HEK293 (cell line): ENCODE results near the gene AGK.

ENCODE experiments used
- CTCF ChIA-PET: fragments of 350-600 bp; formaldehyde crosslinking; extraction: SDS; loops from one replicate; lab custom pipeline; 2021; ENCODE audit warnings: antibody characterized with exemption; lab: Yijun Ruan, JAX
- POLR2A ChIA-PET: fragments of 300-600 bp; formaldehyde crosslinking; extraction: SDS; loops from one replicate; lab custom pipeline; 2020; ENCODE audit warnings: antibody characterized with exemption, inconsistent platforms; lab: Yijun Ruan, JAX
- H3K27ac ChIP-seq: fragments of 200-500 bp; sonication (Bioruptor generic); 2 replicates; pipeline ENCODE4 v1.5.1; 2014; ENCODE audit warnings: low read depth, low read length, control low read depth, inconsistent platforms; ENCODE audit errors: extremely low read depth
- H3K36me3 ChIP-seq, 2 experiments: fragments of 200-500 bp in 1 of 2; sonication (Bioruptor generic) in 1 of 2; 1 replicate in 1 of 2; 2 replicates in 1 of 2; pipeline ENCODE4 v1.5.1; 2014 to 2017; ENCODE audit warnings: inconsistent platforms in 2 of 2, low read length in 2 of 2; ENCODE audit not compliant: control insufficient read depth in 2 of 2, insufficient read depth in 1 of 2
- H3K4me1 ChIP-seq: fragments of 200-500 bp; sonication (Bioruptor generic); 2 replicates; pipeline ENCODE4 v1.5.1; 2014; ENCODE audit warnings: mild to moderate bottlenecking, low read length, inconsistent platforms; ENCODE audit not compliant: control insufficient read depth, insufficient read depth
- H3K4me3 ChIP-seq: 2 replicates; pipeline ENCODE4 v1.5.1; 2011; ENCODE audit warnings: low read depth, mild to moderate bottlenecking, control low read depth, low read length, moderate library complexity
- H3K9me3 ChIP-seq: fragments of 200-500 bp; sonication (Bioruptor generic); 2 replicates; pipeline ENCODE4 v1.5.1; 2014; ENCODE audit warnings: low read depth, low read length, inconsistent platforms; ENCODE audit not compliant: control insufficient read depth, insufficient read depth
- KLF8 ChIP-seq: fragments of 450-650 bp; formaldehyde crosslinking; IDR thresholded peaks from 2 replicates; pipeline ENCODE4 v1.5.1; 2016; ENCODE audit warnings: missing biosample characterization, missing genetic modification characterization
- PRDM6 ChIP-seq: fragments of 450-650 bp; formaldehyde crosslinking; IDR thresholded peaks from 2 replicates; pipeline ENCODE4 v1.5.1; 2017; ENCODE audit warnings: missing biosample characterization, missing genetic modification characterization
- SALL2 ChIP-seq: fragments of 450-650 bp; formaldehyde crosslinking; IDR thresholded peaks from 2 replicates; pipeline ENCODE4 v1.5.0; 2017; ENCODE audit warnings: missing biosample characterization, mild to moderate bottlenecking, missing genetic modification characterization, borderline replicate concordance
- ZBTB10 ChIP-seq: fragments of 450-650 bp; formaldehyde crosslinking; IDR thresholded peaks from 2 replicates; pipeline ENCODE4 v1.5.1; 2016; ENCODE audit warnings: missing biosample characterization, missing genetic modification characterization
- ZEB2 ChIP-seq: fragments of 450-650 bp; formaldehyde crosslinking; IDR thresholded peaks from 2 replicates; pipeline ENCODE4 v1.5.1; 2016; ENCODE audit warnings: missing biosample characterization, missing genetic modification characterization
- ZFP69B ChIP-seq: fragments of 450-650 bp; formaldehyde crosslinking; IDR thresholded peaks from 2 replicates; pipeline ENCODE4 v1.5.1; 2016; ENCODE audit warnings: missing biosample characterization, missing genetic modification characterization
- ZNF214 ChIP-seq: fragments of 450-650 bp; formaldehyde crosslinking; IDR thresholded peaks from 2 replicates; pipeline ENCODE4 v1.5.1; 2017; ENCODE audit warnings: missing biosample characterization, mild to moderate bottlenecking, missing genetic modification characterization, borderline replicate concordance
- ZNF302 ChIP-seq: fragments of 450-650 bp; formaldehyde crosslinking; IDR thresholded peaks from 2 replicates; pipeline ENCODE4 v1.5.1; 2016; ENCODE audit warnings: missing biosample characterization, missing genetic modification characterization, low read depth
- ZNF311 ChIP-seq: fragments of 450-650 bp; formaldehyde crosslinking; IDR thresholded peaks from 2 replicates; pipeline ENCODE4 v1.5.1; 2017; ENCODE audit warnings: missing biosample characterization, missing genetic modification characterization, borderline replicate concordance
- ZNF335 ChIP-seq: fragments of 450-650 bp; formaldehyde crosslinking; conservative IDR thresholded peaks from 2 replicates; pipeline ENCODE4 v1.5.1; 2016; ENCODE audit warnings: missing biosample characterization, missing genetic modification characterization
- ZNF423 ChIP-seq: fragments of 450-650 bp; formaldehyde crosslinking; IDR thresholded peaks from 2 replicates; pipeline ENCODE4 v1.5.1; 2016; ENCODE audit warnings: missing biosample characterization, missing genetic modification characterization
- ZNF449 ChIP-seq: fragments of 450-650 bp; formaldehyde crosslinking; IDR thresholded peaks from 2 replicates; pipeline ENCODE4 v1.5.1; 2017; ENCODE audit warnings: missing biosample characterization, mild to moderate bottlenecking, missing genetic modification characterization, moderate library complexity
- ZNF473 ChIP-seq: fragments of 450-650 bp; formaldehyde crosslinking; IDR thresholded peaks from 2 replicates; pipeline ENCODE4 v1.5.1; 2017; ENCODE audit warnings: missing biosample characterization, missing genetic modification characterization
- ZNF558 ChIP-seq: fragments of 450-650 bp; formaldehyde crosslinking; IDR thresholded peaks from 2 replicates; pipeline ENCODE4 v1.5.1; 2016; ENCODE audit warnings: missing biosample characterization, missing genetic modification characterization
- ZNF629 ChIP-seq: fragments of 450-650 bp; formaldehyde crosslinking; IDR thresholded peaks from 2 replicates; pipeline ENCODE4 v1.5.1; 2017; ENCODE audit warnings: missing biosample characterization, missing genetic modification characterization
- ZNF830 ChIP-seq: fragments of 450-650 bp; IDR thresholded peaks from 2 replicates; pipeline ENCODE4 v1.5.0; 2018; ENCODE audit warnings: missing biosample characterization, missing genetic modification characterization, low read depth, mild to moderate bottlenecking, moderate library complexity
- TF ChIP-seq, protein P1 (sequence below): fragments of 450-650 bp; formaldehyde crosslinking; conservative IDR thresholded peaks from 2 replicates; pipeline ENCODE4 v1.5.1; 2016; ENCODE audit warnings: low read depth, missing biosample characterization, missing genetic modification characterization
- TF ChIP-seq, protein P2 (sequence below): fragments of 450-650 bp; formaldehyde crosslinking; IDR thresholded peaks from 2 replicates; pipeline ENCODE4 v1.5.1; 2016; ENCODE audit warnings: missing biosample characterization, missing genetic modification characterization

AGK gene

DNA sequence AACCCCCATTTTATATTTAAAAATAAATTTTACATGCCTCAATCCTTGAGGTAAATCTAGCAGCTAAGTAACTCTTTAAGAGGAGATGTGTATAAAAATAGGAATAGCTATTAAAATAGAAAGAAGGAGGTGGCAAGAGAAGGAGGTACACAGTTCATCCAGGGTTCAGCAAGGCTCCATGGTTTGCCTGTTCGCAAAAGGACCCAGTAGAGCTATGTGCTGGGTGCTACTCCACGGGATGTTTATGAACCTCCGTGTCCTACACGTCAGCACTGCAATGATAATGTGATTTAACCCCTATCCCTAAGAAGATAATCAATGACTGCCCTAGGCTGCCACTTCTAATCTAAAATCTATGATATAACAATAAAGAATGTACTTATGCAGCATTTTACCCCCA, 151.7 kb downstream of the AGK start:
- Histone ChIP-seq H3K27ac (no peak overlapping the region), H3K9me3 (no peaks in the 10 kb centered on the region), H3K4me1 (peaks cover under 1% of the 10 kb centered on the region; the same call in 1 of the 2 replicates), H3K4me3 (no peak overlapping the region), H3K36me3 (no peaks in the 10 kb centered on the region)
- ChIA-PET CTCF (interaction anchor here (0.5 to 1.0 kb wide), 2 partner anchors 34 to 113 kb away, joined by 3 to 4 read pairs; no protein-coding TSS in a partner anchor), POLR2A (interaction anchor here (1.0 kb wide), 1 partner anchor 16 kb away, joined by 3 read pairs; no protein-coding TSS in a partner anchor)
- no peak for TF ChIP-seq KLF8
- TF ChIP-seq ZNF558 (tag by site-specific recombination): no peak
- no peak for TF ChIP-seq ZNF302
- TF ChIP-seq, protein P1, sequence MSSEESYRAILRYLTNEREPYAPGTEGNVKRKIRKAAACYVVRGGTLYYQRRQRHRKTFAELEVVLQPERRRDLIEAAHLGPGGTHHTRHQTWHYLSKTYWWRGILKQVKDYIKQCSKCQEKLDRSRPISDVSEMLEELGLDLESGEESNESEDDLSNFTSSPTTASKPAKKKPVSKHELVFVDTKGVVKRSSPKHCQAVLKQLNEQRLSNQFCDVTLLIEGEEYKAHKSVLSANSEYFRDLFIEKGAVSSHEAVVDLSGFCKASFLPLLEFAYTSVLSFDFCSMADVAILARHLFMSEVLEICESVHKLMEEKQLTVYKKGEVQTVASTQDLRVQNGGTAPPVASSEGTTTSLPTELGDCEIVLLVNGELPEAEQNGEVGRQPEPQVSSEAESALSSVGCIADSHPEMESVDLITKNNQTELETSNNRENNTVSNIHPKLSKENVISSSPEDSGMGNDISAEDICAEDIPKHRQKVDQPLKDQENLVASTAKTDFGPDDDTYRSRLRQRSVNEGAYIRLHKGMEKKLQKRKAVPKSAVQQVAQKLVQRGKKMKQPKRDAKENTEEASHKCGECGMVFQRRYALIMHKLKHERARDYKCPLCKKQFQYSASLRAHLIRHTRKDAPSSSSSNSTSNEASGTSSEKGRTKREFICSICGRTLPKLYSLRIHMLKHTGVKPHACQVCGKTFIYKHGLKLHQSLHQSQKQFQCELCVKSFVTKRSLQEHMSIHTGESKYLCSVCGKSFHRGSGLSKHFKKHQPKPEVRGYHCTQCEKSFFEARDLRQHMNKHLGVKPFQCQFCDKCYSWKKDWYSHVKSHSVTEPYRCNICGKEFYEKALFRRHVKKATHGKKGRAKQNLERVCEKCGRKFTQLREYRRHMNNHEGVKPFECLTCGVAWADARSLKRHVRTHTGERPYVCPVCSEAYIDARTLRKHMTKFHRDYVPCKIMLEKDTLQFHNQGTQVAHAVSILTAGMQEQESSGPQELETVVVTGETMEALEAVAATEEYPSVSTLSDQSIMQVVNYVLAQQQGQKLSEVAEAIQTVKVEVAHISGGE (tag by site-specific recombination): no peak
- TF ChIP-seq, protein P2, sequence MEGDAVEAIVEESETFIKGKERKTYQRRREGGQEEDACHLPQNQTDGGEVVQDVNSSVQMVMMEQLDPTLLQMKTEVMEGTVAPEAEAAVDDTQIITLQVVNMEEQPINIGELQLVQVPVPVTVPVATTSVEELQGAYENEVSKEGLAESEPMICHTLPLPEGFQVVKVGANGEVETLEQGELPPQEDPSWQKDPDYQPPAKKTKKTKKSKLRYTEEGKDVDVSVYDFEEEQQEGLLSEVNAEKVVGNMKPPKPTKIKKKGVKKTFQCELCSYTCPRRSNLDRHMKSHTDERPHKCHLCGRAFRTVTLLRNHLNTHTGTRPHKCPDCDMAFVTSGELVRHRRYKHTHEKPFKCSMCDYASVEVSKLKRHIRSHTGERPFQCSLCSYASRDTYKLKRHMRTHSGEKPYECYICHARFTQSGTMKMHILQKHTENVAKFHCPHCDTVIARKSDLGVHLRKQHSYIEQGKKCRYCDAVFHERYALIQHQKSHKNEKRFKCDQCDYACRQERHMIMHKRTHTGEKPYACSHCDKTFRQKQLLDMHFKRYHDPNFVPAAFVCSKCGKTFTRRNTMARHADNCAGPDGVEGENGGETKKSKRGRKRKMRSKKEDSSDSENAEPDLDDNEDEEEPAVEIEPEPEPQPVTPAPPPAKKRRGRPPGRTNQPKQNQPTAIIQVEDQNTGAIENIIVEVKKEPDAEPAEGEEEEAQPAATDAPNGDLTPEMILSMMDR: no peak
- TF ChIP-seq ZNF629 (tag by site-specific recombination): no peak
- TF ChIP-seq PRDM6 (tag by site-specific recombination): no peak

GRCh38 chr7:141704112-141704511, 152.9 kb downstream of the AGK start:
- TF ChIP-seq ZNF335 (tag by site-specific recombination) (peak; percentile 50; the same call in 1 of the 2 replicates), ZNF473 (tag by site-specific recombination) (no peak)
- TF ChIP-seq, all 188 proteins: peak for 1
- no peaks in the 10 kb centered on the region for H3K9me3 ChIP-seq
- CTCF ChIA-PET: interaction anchor here (1.3 kb wide), 1 partner anchor 34 kb away, joined by 3 read pairs; no protein-coding TSS in a partner anchor
- no peaks in the 10 kb centered on the region for H3K4me1 ChIP-seq
- H3K36me3 ChIP-seq: no peaks in the 10 kb centered on the region
- POLR2A ChIA-PET: no interaction called here
- H3K4me3 ChIP-seq: no peak overlapping the region
- H3K27ac ChIP-seq: no peak overlapping the region

- no peaks in the 10 kb centered on the region for H3K4me1 ChIP-seq
- no peak for TF ChIP-seq ZNF423
- no peak for TF ChIP-seq ZNF214
- no peak for TF ChIP-seq ZFP69B (tag by site-specific recombination)
- TF ChIP-seq ZNF830: no peak
- TF ChIP-seq SALL2 (tag by site-specific recombination): no peak
- TF ChIP-seq ZNF311: no peak
- TF ChIP-seq ZNF449 (tag by site-specific recombination): no peak
- no peak for TF ChIP-seq ZEB2 (tag by site-specific recombination)
- no peak for TF ChIP-seq ZBTB10 (tag by site-specific recombination)
- no peaks in the 10 kb centered on the region for H3K36me3 ChIP-seq
- H3K9me3 ChIP-seq: no peaks in the 10 kb centered on the region
- H3K4me3 ChIP-seq: no peak overlapping the region
- no peak overlapping the region for H3K27ac ChIP-seq
- CTCF ChIA-PET: interaction anchor here (1.3 kb wide), 1 partner anchor 33 kb away, joined by 3 read pairs; no protein-coding TSS in a partner anchor
- POLR2A ChIA-PET: no interaction called here
Observed at GRCh38 chr7:141704741-141705140, 153.5 kb downstream of the AGK start.
